Heart left ventricle (tissue), 16 donors: Measurements from ENCODE around the gene EFS. TPM values are rescaled to one million over a fixed set of nuclear protein-coding genes. Genes with fewer than 3 reads are reported as not detected.

Experiments used
- ATAC-seq, 4 donors: fragments of 200-7000 bp; cut with Tn5 transposase; one replicate each; pipeline ENCODE4 v1.9.1; 2020 to 2022; ENCODE audit warnings: moderate library complexity in 4 of 4, mild to moderate bottlenecking in 3 of 4, moderate number of reproducible peaks in 1 of 4
- DNase-seq, 5 donors: peaks; one replicate each; pipeline ENCODE4 v3.0.0-alpha.2; 2020
- H3K27ac ChIP-seq, 12 donors: fragments of 200-600 bp; sonication (generic) in 4 of 12; one replicate each; pipeline versions ENCODE4 v1.5.0 to v1.8.0; 2016 to 2022; ENCODE audit warnings: mild to moderate bottlenecking in 2 of 12
- H3K27me3 ChIP-seq, 9 donors: fragments of 200-600 bp; sonication (generic) in 2 of 9; one replicate each; pipeline versions ENCODE4 v1.5.1 to v1.8.0; 2016 to 2022; ENCODE audit warnings: mild to moderate bottlenecking in 3 of 9
- H3K36me3 ChIP-seq, 9 donors: fragments of 200-600 bp; sonication (generic) in 2 of 9; one replicate each; pipeline versions ENCODE4 v1.5.0 to v1.8.0; 2018 to 2022; ENCODE audit warnings: mild to moderate bottlenecking in 2 of 9
- H3K4me1 ChIP-seq, 12 donors: fragments of 200-600 bp; sonication (generic) in 4 of 12; one replicate each; pipeline versions ENCODE4 v1.5.0 to v1.8.0; 2016 to 2022; ENCODE audit warnings: mild to moderate bottlenecking in 3 of 12
- H3K4me3 ChIP-seq, 12 donors: fragments of 200-600 bp; sonication (generic) in 4 of 12; one replicate each; pipeline versions ENCODE4 v1.5.0 to v1.8.0; 2017 to 2022; ENCODE audit warnings: mild to moderate bottlenecking in 9 of 12, moderate library complexity in 4 of 12
- H3K9me3 ChIP-seq, 12 donors: fragments of 200-600 bp; sonication (generic) in 4 of 12; one replicate each; pipeline versions ENCODE4 v1.5.0 to v1.8.0; 2016 to 2022; ENCODE audit warnings: mild to moderate bottlenecking in 1 of 12
- CTCF ChIP-seq, 12 donors: fragments of 200-600 bp; sonication (generic) in 4 of 12; IDR thresholded peaks; one replicate each; pipeline versions ENCODE4 v1.5.0 to v1.8.0; 2018 to 2022; ENCODE audit warnings: antibody characterized with exemption in 12 of 12, mild to moderate bottlenecking in 5 of 12
- POLR2A ChIP-seq, 2 donors: fragments of 450-650 bp; IDR thresholded peaks; one replicate each; pipeline ENCODE4 v1.6.1; 2017; ENCODE audit warnings: antibody characterized with exemption in 2 of 2, mild to moderate bottlenecking in 2 of 2, moderate library complexity in 2 of 2
- WGBS, 4 donors: extraction: QIAGEN DNeasy Blood & Tissue Kit in 2 of 4; methylation state at CpG; one replicate each; pipeline versions ENCODE4 v1.1.5 to v1.1.7; 2013 to 2018; 5-methylcytosine and 5-hydroxymethylcytosine counted together
- intact Hi-C, 10 donors: fragments of 100-400 bp; cut with DNase I; formaldehyde crosslinking; loops; one replicate each; pipeline versions ENCODE4 v1.11.1 to v1.14.2; 2022
- polyA plus RNA-seq, 2 donors: library from polyadenylated mRNA; stranded (reverse); fragments of 200-250 nt; gene quantifications; one replicate each; pipeline ENCODE4 v1.2.3, GENCODE V29; 2013
- total RNA-seq, 9 donors: library from RNA; depleted of rRNA in 2 of 9; stranded (reverse); fragments of >200 nt in 2 of 9; fragmentation: NEBNext Ultra II Directional in 3 of 9; extraction: Animal tissue kit (Norgen Biotek cat#: 25700) in 3 of 9; gene quantifications; one replicate each; pipeline versions ENCODE4 v1.1.0 to v1.2.4, GENCODE V29; 2016 to 2023
- donor health status: ischemic (EF 13 %, LVEDD 7.1; RV severe dilation, severe dysfunction).
- donor health status: healthy with polysubstance abuse.
- donor health status: DM: no; HTN: yes; CAD: no.
- donor health status: DM: no; HTN: no; CAD: no.
- donor health status: ischemic (EF 25% LVEDD 6.9; RV normal size, moderate dysfunction).
- donor health status: ischemic (EF 25% LVEDD 5.7; RV mildly dilated, moderate dysfunction).
- donor health status: healthy.
- donor health status: DM: yes; HTN: yes; CAD: no.
- donor health status: ischemic (EF 35%, LVEDD 5.7; RV mildly dilated, moderate dysfunction).
- donor health status: nonischemic (EF 11% LVEDD 7.7; RV severe dilation, severe dysfunction).
- donor health status: DM: yes; HTN: yes; CAD: no.
- donor health status: PGD.
- donor health status: ischemic (EF 29% LVEDD 5.4; RV normal size, mild dysfunction).
- donor health status: nonischemic (EF 23%, LVEDD 6.1; RV moderate dilation, normal function).

The EFS gene
- total and polyA plus RNA-seq, 11 donors, result 1.4 to 5.0 (median 2.3) TPM

GRCh38 chr14:23360496-23360895 lies 4.5 kb downstream of the EFS start:
- H3K9me3 ChIP-seq, result no peaks in the 10 kb centered on the region
- peak in 1 of 5 donors; percentile 49 for DNase-seq
- intact Hi-C loops, result loop anchor here in 1 of 10 donors (5.0 kb wide), 1 partner anchor 33 kb away; no protein-coding TSS in a partner anchor
- ATAC-seq, result peak in 1 of 4 donors; percentile 30
- peaks cover 0 to 26% (median under 1%) of the 10 kb centered on the region in 12 donors for H3K4me1 ChIP-seq
- H3K27me3 ChIP-seq, result peaks cover 0 to 25% (median 0%) of the 10 kb centered on the region in 9 donors
- peaks cover 0 to 8% (median 0%) of the 10 kb centered on the region in 9 donors for H3K36me3 ChIP-seq
- H3K27ac ChIP-seq, result peak overlapping the region in 1 of 12 donors; percentile 43
- no peak overlapping the region for H3K4me3 ChIP-seq
- no peak for TF ChIP-seq POLR2A (IDR thresholded peaks at IDR 0.05)
- TF ChIP-seq CTCF (IDR thresholded peaks at IDR 0.05), result peak in 3 of 12 donors; percentile 8 to 17 (median 17)
- WGBS, 4 donors, result 62 to 89% (median 67%) methylated on average over 3 to 11 of the region's 11 CpGs

DNA sequence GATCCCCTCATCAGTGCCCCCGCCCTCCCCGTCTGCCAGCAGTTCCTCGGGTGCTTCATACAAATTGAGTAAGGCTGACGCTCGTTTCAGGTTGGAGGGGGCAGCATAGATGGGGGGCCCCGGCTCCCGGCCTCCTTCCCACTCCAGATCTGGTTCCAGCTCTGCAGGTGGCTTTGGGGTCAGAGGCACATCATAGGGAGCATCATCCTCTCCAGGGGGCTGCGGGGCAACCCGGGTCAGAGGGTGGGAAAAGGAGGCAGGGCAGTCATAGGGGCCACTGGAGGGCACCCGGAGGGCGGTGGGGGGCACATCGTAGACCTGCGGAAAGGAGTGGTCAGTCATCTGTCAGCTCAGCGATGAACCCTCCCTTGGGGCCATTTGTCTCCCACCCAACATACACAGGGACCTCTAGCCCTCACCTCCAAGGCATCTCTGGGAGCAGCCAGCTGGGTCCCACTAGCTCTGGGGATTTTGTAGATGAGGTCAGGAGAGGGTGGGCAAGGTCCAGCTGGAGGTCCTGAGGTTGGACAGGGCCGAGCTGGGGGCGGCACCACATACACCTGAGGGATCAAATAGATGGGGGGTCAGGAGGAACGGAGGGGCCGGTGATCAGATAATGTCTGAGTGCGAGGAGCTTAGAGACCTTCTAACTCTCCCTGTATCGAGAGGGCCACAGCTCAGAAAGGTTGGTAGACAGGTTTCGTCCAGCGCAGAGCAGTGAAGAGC lies 5.1 kb downstream of the EFS start:
- intact Hi-C loops, result loop anchor here in 1 of 10 donors (5.0 kb wide), 1 partner anchor 33 kb away; no protein-coding TSS in a partner anchor
- 89 to 92% (median 90%) methylated on average over 20 to 22 of the region's 22 CpGs for WGBS, 4 donors
- no peak for ATAC-seq

DNA sequence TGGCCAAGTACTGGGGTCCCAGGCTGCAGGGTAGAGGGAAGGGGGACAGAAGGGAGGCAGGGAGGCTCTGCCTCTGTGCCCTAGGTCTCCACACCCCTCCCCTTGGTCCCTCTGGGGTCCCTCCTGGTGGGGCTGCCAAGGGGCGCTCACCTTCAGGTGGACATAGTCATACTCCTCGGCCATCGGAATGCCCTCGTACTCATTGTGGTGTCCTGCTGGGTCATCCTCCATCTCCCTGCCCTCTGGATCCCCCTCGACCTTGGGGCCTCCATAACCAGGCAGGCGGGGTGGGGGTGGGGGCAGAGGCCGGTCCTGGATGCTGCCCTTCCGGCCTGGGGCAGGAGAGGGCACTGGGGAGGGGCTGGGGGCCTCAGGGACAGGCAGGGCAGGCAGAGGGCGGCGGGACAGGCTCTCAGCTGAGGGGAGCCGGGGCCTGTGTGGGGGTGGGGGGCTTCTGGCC lies 5.8 kb downstream of the EFS start:
- intact Hi-C loops, result no loop called here
- DNase-seq, result no peak
- Histone ChIP-seq H3K4me1 (peaks cover 0 to 26% (median 0%) of the 10 kb centered on the region in 12 donors), H3K9me3 (no peaks in the 10 kb centered on the region), H3K4me3 (no peak overlapping the region), H3K36me3 (peaks cover 0 to 8% (median 0%) of the 10 kb centered on the region in 9 donors), H3K27me3 (peaks cover 0 to 12% (median 0%) of the 10 kb centered on the region in 9 donors), H3K27ac (no peak overlapping the region)
- no peak for ATAC-seq
- TF ChIP-seq CTCF (IDR thresholded peaks at IDR 0.05) (no peak), POLR2A (IDR thresholded peaks at IDR 0.05) (no peak)
- WGBS, 4 donors, result 70 to 82% (median 79%) methylated on average over 7 to 11 of the region's 11 CpGs

More for the DNA sequence above, 5.1 kb downstream of the EFS start:
- Histone ChIP-seq H3K9me3 (no peaks in the 10 kb centered on the region), H3K4me1 (peaks cover 0 to 26% (median 0%) of the 10 kb centered on the region in 12 donors), H3K27me3 (peaks cover 0 to 19% (median 0%) of the 10 kb centered on the region in 9 donors), H3K4me3 (no peak overlapping the region), H3K27ac (peak overlapping the region in 1 of 12 donors; percentile 43), H3K36me3 (peaks cover 0 to 8% (median 0%) of the 10 kb centered on the region in 9 donors)
- TF ChIP-seq CTCF (IDR thresholded peaks at IDR 0.05) (no peak), POLR2A (IDR thresholded peaks at IDR 0.05) (no peak)
- no peak for DNase-seq

DNA sequence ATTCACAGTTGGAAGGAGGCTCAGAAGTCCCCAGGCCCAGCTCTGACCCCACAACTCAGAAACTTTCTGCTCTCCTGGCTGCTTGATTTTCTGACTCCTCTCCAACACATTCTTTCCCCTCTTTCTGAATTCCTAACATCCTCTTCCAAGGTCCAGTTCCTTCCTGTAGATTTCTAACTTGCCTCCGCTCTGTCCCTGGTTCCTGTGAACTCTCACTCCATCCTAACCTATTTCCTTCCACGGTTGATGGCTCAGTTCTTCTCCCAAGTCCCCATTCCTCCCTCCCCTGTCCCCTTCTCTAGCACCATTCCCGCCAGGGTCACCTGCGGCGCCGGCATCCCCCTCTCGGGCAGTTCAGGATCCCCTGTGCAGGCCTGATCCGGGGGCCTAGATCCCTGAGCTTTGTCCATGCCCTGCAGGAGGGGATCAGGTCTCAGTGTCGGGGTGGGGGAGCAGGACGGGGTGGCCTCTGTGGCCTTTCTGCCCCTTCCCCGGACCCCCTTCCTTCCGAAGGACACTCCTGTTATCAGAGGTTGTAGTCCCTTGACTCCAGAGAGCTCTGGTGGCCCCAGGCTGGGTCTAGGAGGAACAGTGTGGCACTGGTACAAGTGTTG lies 6.3 kb downstream of the EFS start:
- H3K4me1 ChIP-seq, result peaks cover 0 to 22% (median 0%) of the 10 kb centered on the region in 12 donors
- no peaks in the 10 kb centered on the region for H3K9me3 ChIP-seq
- H3K27ac ChIP-seq, result no peak overlapping the region
- ATAC-seq (peak in 1 of 4 donors; percentile 7), DNase-seq (no peak)
- peaks cover 0 to 6% (median 0%) of the 10 kb centered on the region in 9 donors for H3K27me3 ChIP-seq
- 73 to 83% (median 80%) methylated on average over 11 to 12 of the region's 12 CpGs for WGBS, 4 donors
- intact Hi-C loops, result no loop called here
- no peak for TF ChIP-seq CTCF (IDR thresholded peaks at IDR 0.05)
- TF ChIP-seq POLR2A (IDR thresholded peaks at IDR 0.05), result no peak
- no peak overlapping the region for H3K4me3 ChIP-seq
- peaks cover 0 to 8% (median 0%) of the 10 kb centered on the region in 9 donors for H3K36me3 ChIP-seq
